HG03342 (cell line): ENCODE results near the gene G6PD.
"Not testable (repeated sequence)": the region's sequence is repeated elsewhere in the genome, so short reads cannot be mapped to it uniquely, and the experiment has no call there.

Experiments
- ATAC-seq: cut with Tn5 transposase; IDR thresholded peaks from one replicate; pipeline ENCODE4 v1.9.1; 2021; ENCODE audit warnings: mild to moderate bottlenecking, moderate library complexity; ENCODE audit not compliant: unreplicated experiment

Gene G6PD

GRCh38 chrX:154546354-154547244 lies at the start of gene G6PD:
G6PD (minus strand) TSS chrX:154546846; CDS start chrX:154546155, 691 bp downstream.
- ATAC-seq = peak; percentile 38

GRCh38 chrX:154595559-154596249 lies 49.1 kb upstream of the G6PD start:
- ATAC-seq = no peak

GRCh38 chrX:154594491-154594890 lies 47.8 kb upstream of the G6PD start:
- no peak for ATAC-seq

- no peak for ATAC-seq
Measured at GRCh38 chrX:154593201-154593600, 46.6 kb upstream of the G6PD start.

GRCh38 chrX:154592505-154592904 lies 45.9 kb upstream of the G6PD start:
- ATAC-seq = no peak

- not testable (repeated sequence) for ATAC-seq
Measured at GRCh38 chrX:154590415-154590814, 43.8 kb upstream of the G6PD start.

GRCh38 chrX:154584585-154585183 lies 38.0 kb upstream of the G6PD start, which contains the start of gene CTAG1A:
CTAG1A (plus strand) TSS chrX:154585133; CDS start chrX:154585207, 74 bp downstream.
- not testable (repeated sequence) for ATAC-seq

- not testable (repeated sequence) for ATAC-seq
Measured at GRCh38 chrX:154582994-154583393, 36.3 kb upstream of the G6PD start.

- ATAC-seq = not testable (repeated sequence)
Measured at GRCh38 chrX:154575076-154575475, 28.4 kb upstream of the G6PD start.

- ATAC-seq = not testable (repeated sequence)
Measured at GRCh38 chrX:154573061-154573460, 26.4 kb upstream of the G6PD start.

- ATAC-seq = not testable (repeated sequence)
Measured at GRCh38 chrX:154570361-154570760, 23.7 kb upstream of the G6PD start.

GRCh38 chrX:154562295-154562694 lies 15.6 kb upstream of the G6PD start:
- ATAC-seq = not testable (repeated sequence)

GRCh38 chrX:154560326-154560725 lies 13.7 kb upstream of the G6PD start:
- ATAC-seq = not testable (repeated sequence)

GRCh38 chrX:154558896-154559295 lies 12.2 kb upstream of the G6PD start:
- not testable (repeated sequence) for ATAC-seq

GRCh38 chrX:154558060-154558690 lies 11.5 kb upstream of the G6PD start:
- ATAC-seq = not testable (repeated sequence)

- ATAC-seq = not testable (repeated sequence)
Measured at GRCh38 chrX:154552112-154552806, 5.6 kb upstream of the G6PD start.

- no peak for ATAC-seq
Measured at GRCh38 chrX:154549766-154550165, 3.1 kb upstream of the G6PD start.

GRCh38 chrX:154548028-154548316 lies 1.3 kb upstream of the G6PD start:
- no peak for ATAC-seq

GRCh38 chrX:154547245-154548027 lies 790 bp upstream of the G6PD start, which contains the start of gene IKBKG:
IKBKG (plus strand) TSS chrX:154547620; CDS start chrX:154552003, 4,383 bp downstream.
- ATAC-seq = peak; percentile 80
